GM19043 (cell line): ENCODE data around the gene SLC6A8.
"Not testable (repeated sequence)": the region's sequence is repeated elsewhere in the genome, so short reads cannot be mapped to it uniquely, and the experiment has no call there.

Experiments used
- ATAC-seq: cut with Tn5 transposase; IDR thresholded peaks from one replicate; pipeline ENCODE4 v1.9.1; 2021; ENCODE audit warnings: low read depth; ENCODE audit not compliant: unreplicated experiment

Gene SLC6A8

DNA sequence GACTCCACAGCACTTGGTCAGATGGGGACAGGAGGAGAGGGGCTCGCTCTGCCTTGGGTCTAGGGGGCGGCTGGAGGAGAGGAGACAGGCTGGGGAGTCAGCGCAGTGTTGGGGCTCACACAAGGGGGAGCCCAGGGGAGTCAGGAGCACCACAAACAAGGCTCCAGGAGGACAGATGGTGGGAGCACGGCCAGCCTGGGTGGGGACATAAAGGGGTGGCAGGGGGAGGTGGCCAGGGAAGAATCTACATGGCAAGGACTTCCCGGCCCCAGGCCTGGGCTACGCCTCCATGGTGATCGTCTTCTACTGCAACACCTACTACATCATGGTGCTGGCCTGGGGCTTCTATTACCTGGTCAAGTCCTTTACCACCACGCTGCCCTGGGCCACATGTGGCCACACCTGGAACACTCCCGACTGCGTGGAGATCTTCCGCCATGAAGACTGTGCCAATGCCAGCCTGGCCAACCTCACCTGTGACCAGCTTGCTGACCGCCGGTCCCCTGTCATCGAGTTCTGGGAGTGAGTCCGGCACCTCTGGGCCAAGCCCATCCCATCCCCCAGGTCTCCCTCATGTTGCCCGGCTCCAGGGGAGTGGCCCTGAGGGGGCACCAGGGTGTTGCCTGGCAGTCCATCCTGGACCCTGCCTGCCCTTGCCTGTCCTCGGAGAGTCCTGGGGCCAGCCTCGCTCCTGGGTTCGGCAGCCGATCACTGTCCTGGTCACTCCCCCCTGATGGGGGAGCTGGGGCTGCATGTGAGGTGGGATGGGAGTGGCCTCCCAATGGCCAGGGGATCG is 3.5 kb downstream of the SLC6A8 start:
- ATAC-seq: not testable (repeated sequence)

DNA sequence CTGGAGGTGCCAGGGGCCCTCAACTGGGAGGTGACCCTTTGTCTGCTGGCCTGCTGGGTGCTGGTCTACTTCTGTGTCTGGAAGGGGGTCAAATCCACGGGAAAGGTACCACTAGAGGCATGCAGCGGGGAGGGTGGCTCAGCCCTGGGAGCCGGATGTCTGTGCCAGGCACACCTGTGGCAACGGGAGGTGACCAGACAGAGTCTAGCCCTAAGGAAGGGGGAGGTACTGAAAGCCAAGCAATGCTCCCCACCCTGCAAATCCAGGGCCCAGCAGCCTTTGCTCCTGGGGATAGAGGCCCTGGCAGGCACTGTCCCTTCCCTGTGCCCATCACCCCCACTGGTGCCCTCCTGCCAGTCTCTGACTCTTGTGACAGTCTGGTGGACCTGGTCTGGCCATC is 4.3 kb downstream of the SLC6A8 start:
- ATAC-seq: no peak

GRCh38 chrX:153692611-153693156 is 5.0 kb downstream of the SLC6A8 start:
- ATAC-seq: no peak

DNA sequence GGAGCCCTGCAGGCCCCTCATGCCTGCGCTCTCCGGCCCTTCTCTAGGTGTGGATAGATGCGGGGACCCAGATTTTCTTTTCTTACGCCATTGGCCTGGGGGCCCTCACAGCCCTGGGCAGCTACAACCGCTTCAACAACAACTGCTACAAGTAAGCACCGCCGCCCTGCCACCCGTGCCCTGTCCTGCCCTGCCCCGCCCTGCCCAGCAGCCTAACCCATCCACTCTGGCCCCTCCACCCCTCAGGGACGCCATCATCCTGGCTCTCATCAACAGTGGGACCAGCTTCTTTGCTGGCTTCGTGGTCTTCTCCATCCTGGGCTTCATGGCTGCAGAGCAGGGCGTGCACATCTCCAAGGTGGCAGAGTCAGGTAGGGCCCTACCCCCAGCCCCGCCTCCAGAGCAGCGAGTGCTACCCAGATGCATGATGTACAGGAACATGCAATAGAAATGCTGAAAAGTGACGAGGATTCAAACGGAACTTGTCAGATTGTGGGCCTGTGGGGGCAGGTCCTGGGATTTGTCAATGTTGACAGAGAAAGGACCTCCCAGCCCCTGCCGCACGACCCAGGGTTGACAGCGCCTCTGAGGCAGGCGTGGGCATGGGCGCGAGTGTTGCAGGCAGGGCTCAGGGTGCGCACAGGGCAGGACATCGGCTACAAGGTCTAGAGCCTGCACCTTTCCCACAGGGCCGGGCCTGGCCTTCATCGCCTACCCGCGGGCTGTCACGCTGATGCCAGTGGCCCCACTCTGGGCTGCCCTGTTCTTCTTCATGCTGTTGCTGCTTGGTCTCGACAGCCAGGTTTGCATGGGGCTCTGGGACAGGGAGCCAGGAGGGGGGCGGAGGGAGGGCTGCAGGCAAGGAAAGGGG is 5.7 kb downstream of the SLC6A8 start:
- no peak for ATAC-seq

GRCh38 chrX:153694256-153694655 is 6.5 kb downstream of the SLC6A8 start:
- ATAC-seq: not testable (repeated sequence)

GRCh38 chrX:153694687-153695270 is 7.1 kb downstream of the SLC6A8 start:
- no peak for ATAC-seq

GRCh38 chrX:153696100-153696499 is 8.4 kb downstream of the SLC6A8 start:
- no peak for ATAC-seq

GRCh38 chrX:153696538-153696937 is 8.8 kb downstream of the SLC6A8 start:
- not testable (repeated sequence) for ATAC-seq

- ATAC-seq: not testable (repeated sequence)
Measured at GRCh38 chrX:153696986-153697722, 9.4 kb downstream of the SLC6A8 start.

GRCh38 chrX:153697924-153698865 is 10.5 kb downstream of the SLC6A8 start:
- no peak for ATAC-seq

DNA sequence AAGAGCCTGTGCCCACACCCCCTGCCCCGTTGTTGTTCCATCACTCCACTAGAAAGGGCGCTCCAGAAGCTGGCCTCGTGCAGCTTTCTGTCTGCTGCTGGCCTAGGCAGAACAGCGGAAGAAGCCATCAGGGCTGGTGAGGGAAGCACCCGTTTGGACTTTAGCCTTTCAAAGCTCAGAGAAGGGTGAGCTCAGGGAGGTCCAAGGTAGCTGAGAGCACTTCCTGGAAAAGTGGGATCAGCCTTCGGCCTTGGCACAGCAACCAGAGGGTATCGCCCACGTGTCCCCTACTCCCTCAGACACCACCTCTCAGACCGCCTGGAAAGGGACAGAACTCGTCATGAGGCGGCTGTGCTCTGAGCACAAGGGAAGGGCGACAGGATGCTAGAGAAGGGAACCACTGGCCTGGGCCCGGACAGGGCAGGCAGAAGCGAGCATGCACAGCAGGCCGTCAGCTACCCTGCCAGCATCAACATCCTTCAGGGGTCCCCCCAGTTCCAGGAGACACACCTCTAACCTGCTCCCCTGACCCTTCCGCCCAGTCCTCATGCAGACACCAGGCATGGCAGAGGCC is 11.6 kb downstream of the SLC6A8 start:
- ATAC-seq: not testable (repeated sequence)

DNA sequence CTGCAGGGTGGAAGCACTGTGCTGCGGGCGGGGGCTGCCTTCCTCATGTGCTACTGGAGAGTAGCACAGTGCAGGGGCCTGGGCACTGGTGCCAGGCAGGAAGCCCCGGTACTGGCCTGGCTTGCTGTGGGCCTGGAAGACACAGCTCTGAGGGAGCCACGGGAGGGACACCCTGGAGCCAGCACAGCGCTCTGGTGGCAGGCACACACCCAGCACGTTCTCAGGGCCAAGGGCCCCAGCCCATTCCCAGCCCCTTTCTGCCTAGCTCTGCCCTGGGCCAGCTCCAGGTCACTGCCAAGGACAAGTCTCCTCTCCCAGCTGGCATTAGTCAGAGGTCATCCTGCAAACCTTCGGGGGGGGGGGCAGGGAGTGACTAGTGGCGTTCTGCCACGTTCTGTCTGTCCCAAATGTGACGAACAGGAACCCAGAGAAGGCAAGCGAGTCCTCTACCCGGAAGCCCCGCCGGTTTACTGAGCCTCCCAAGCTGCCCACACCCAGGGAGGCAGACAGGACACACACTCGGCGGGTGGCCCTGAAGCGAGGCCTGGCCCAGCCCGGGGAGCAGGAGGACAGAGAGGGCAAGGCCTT is 12.2 kb downstream of the SLC6A8 start:
- ATAC-seq: not testable (repeated sequence)

DNA sequence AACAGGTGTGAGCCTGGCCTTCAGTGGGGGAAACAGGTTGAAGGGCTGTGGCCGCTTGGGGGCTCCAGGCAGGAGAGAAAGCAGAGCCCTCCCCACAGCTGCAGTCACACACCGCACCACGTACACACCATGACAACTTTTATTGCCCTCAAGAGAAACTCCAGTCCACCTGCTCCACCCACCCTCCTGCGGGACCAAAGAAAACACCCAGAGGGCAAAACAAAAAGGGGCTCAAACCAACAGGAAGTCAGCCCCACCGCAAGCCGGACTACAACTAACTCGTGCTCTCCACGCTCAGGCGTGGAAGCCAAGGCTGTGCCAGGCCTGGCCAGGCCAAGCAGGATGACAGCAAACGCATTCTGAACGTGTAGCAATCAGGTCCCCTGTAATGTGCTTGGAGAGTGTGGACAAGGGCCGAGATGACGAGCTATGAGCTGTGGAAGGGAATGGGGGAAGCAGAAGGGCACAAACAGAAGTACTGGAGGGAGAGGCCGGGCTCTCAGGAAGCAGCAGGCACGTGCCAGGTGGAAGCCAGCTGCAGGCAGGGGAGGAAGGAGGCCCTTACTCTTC is 12.7 kb downstream of the SLC6A8 start:
- ATAC-seq: no peak

GRCh38 chrX:153700967-153701366 is 13.2 kb downstream of the SLC6A8 start:
- no peak for ATAC-seq

DNA sequence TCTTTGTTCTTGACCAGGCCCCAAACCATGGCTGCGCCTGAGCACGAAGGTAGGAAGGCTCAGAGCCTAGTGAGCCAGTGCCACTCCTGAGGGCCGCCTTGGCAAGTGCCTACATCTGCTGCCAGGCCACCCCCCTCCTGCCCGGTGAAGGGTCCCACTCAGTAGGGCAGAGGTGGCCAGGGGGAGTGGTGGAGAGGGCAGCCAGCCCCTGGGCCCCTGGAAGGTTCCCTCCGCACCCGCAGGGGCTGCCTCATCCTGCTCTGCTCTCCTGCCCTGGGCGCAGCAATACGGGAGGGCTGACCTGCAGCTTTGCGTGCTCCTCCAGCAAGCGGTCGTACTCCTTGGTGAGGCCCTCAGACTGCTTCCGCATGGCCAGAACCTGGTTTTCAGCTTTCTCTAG is 14.0 kb downstream of the SLC6A8 start:
- no peak for ATAC-seq

DNA sequence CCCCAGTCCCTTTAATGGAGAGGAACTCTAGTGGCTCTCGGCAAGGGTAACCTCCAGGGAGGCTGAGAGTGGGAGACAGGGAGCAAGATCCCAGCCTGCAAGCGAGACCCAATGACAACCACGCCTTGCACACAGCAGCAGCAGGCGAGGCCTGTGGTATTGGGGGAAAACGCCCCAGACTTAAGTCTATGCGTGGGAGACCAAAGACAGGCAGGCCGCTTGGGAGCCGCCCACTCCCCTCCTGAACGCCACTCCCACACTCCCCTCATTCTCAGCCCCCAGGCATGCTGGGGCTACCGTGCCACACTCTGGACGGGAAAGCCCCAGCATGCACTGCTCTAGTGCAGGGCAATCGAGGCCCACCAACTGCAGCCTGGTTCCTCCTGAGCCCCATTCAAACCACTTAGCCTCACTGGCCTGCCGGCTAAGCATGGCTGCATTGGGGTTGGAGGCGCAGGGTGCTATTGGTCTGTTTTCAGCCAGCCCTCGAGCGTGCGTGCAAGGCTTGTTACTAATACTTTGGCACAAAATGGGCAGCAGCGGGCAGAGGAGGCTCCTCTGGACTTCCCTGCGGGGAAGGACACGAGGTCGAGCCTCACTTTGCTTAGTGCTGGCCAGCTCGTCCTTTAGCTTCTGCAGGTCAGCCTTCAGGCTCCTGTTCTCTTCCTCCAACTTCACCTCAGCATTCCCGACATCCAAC is 14.8 kb downstream of the SLC6A8 start:
- no peak for ATAC-seq

DNA sequence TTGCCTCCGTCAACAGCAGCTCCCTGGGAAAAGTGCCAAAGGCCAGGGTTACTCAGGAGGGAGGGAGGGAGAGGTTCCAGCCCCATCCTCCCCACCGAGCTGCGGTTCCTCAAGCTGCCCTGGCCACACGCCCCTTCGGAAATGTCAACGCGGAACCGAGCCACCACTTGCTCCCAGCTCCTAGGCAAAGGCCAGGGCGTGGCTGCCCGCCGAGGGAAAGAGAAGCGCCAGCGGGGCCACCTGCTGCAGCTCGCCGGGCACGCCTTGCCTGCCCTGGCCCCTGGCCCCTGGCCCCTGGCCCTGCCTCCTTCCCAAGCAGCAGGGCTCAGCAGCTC is 15.3 kb downstream of the SLC6A8 start:
- no peak for ATAC-seq
